ENCODE results near the gene MC5R.

GRCh38 chr18:13823707-13824395, at the start of gene MC5R:
- no peak for TF ChIP-seq POLR2AphosphoS5 (IDR thresholded peaks at IDR 0.05)
- no peak for TF ChIP-seq POLR2A (IDR thresholded peaks at IDR 0.05; ENCODE audit: low read depth)
- no peak for TF ChIP-seq EP300 (IDR thresholded peaks at IDR 0.05)
- peak; percentile 90 to 94 (median 91) for TF ChIP-seq CTCF (IDR thresholded peaks at IDR 0.05)
